Measurements from ENCODE around the gene HDAC4. TPM values are rescaled to one million over a fixed set of nuclear protein-coding genes. Genes with fewer than 3 reads are reported as not detected.

HDAC4 gene
- total RNA-seq, 1 donor from 2014 or later: 29.4 TPM

DNA sequence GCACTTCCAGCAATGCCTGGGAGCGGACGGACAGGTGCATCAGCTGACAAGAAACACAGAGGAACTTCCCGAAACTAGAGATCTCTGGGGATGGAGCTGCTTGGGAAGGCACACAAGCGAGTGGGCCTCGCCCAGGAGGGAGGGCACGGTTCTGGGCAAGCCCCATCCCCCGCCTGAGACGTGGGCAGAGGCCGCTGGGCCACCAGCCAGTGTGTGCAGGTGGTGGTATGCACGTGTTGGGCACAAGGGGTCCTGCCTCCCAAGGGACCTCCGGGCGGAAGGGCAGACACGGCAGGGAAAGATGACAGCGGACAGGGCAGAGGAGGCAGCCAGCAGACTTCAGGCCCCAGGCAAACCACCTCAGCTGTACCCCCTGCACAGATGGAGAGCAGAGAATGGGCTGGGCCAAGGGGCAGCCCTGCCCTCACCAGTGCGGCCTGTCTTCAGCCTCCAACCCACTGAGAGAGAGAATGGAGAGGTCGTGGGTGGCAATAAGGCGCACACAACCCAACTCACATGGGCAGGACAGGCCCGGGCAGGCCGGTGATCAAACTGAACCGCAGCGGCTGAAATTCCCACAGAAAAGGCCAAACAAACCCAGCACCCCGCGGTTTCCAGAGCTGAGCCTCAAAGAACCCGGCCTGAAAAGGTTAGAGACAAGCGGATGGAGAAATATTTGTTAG lies 51.2 kb downstream of the HDAC4 start:
- DNase-seq (ENCODE audit: low read depth): no peak

- DNase-seq (ENCODE audit: low read depth): peak; percentile 40
Measured at GRCh38 chr2:239348563-239349452, 52.0 kb downstream of the HDAC4 start.

- no peak for DNase-seq (ENCODE audit: low read depth)
Measured at GRCh38 chr2:239346676-239347075, 54.1 kb downstream of the HDAC4 start.

- no peak for DNase-seq (ENCODE audit: low read depth)
Measured at GRCh38 chr2:239345251-239345650, 55.6 kb downstream of the HDAC4 start.

GRCh38 chr2:239344857-239345216 lies 56.0 kb downstream of the HDAC4 start:
- DNase-seq (ENCODE audit: low read depth): no peak

DNA sequence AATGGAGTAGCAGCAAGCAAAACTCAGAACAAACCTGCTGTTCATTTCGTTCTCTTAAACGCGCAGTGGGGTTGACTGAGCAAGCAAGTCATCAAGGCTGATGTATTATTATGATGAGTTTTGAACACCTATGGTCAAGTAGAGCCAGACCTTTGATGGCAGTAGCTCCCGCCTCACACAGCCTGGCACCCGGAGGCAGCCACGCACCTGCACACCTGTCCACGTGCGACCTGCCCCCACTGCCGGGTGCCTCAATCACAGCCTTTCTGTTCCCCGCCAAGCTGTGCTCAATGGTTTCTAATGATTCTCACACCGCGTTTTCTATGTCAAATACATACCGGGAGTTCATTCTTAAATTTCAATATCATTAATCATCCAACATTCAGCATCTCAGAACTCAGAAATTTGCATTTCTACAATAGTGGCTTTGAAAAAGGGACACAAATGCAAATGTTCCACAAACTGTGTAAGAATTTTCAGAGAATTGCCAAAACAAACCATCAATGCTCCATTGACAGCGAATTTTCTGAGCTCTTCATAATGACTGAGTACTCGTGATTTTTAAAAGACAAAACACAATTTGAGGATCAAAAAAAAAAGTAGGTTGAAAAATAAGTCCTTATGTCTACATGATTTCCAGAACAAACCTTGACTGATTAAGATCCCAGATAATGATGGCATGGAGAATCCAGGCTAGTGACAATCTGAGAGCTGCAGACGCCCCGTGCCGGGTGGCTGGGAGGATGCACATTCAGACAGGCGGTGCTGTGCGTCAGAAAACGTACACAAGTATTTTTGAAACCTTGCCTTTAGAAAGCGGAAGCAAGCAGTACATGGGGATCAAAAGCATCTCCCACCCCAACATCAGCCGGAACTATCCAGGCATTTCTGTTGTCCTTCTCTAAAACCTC lies 56.6 kb downstream of the HDAC4 start:
- DNase-seq (ENCODE audit: low read depth): no peak

GRCh38 chr2:239343460-239343859 lies 57.4 kb downstream of the HDAC4 start:
- no peak for DNase-seq (ENCODE audit: low read depth)

DNA sequence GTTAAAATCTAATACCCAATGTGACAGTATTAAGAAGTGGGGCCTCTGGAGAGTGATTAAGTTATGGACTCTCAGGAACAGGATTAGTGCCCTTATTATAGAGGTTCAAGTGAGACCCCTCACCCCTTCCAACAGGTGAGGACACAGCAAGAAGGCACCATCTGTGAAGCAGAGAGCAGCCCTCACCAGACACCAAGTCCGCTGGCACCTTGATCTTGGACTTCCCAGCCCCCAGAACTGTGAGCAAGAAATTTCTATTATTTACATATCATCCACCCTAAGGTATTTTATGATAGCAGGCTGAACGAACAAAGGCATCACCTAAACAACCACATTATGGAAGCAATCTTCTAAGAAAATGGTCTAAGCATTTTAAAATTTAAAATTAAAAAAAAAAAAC lies 59.0 kb downstream of the HDAC4 start:
- no peak for DNase-seq (ENCODE audit: low read depth)

- no peak for DNase-seq (ENCODE audit: low read depth)
Measured at GRCh38 chr2:239341146-239341732, 59.6 kb downstream of the HDAC4 start.

- no peak for DNase-seq (ENCODE audit: low read depth)
Measured at GRCh38 chr2:239339726-239340601, 60.9 kb downstream of the HDAC4 start.

DNA sequence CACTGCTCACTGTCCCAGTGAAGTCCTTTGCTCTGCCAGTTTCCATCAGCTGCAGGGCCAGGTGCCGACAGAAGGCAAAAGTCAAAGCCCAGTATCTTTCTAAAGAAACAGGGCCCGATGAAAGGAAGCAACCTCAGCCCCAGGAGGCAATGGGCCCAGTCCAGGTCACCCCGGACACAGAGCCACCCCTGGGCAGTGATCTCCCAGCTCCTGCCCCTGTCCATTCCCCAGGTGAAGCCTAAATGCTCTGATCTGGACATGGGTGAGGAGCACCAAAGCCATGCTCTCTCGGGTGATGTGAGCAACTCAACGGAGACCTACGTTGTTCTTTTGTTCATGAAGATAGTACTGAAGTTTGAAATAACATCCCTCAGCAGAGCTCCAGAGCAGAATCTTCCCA lies 61.6 kb downstream of the HDAC4 start:
- no peak for DNase-seq (ENCODE audit: low read depth)

GRCh38 chr2:239337877-239338484 lies 62.8 kb downstream of the HDAC4 start:
- DNase-seq (ENCODE audit: low read depth): no peak

GRCh38 chr2:239337122-239337876 lies 63.5 kb downstream of the HDAC4 start:
- DNase-seq (ENCODE audit: low read depth): no peak

DNA sequence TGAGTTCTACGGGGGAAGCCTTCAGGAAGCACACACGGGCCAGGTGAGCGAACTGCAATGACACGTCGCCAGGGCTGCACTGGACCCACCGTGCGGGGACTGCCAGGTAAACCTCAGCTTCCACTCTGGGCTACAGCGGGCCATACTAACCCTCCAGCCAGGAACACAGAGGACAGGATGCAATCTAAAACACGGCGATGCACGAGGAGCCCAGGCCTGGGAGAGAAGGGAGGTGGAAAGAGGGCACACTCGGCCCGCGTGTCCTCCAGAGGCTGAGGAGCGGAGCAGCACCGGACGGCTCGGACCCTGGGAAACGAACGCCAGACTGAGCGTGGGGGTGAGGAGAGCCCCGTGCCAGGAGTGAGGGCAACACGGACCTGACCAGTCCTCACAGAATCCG lies 69.3 kb downstream of the HDAC4 start:
- no peak for DNase-seq (ENCODE audit: low read depth)

- no peak for DNase-seq (ENCODE audit: low read depth)
Measured at GRCh38 chr2:239330836-239331235, 70.0 kb downstream of the HDAC4 start.

- no peak for DNase-seq (ENCODE audit: low read depth)
Measured at GRCh38 chr2:239329972-239330572, 70.7 kb downstream of the HDAC4 start.

- DNase-seq (ENCODE audit: low read depth): no peak
Measured at GRCh38 chr2:239329284-239329971, 71.4 kb downstream of the HDAC4 start.

GRCh38 chr2:239328351-239329191 lies 72.2 kb downstream of the HDAC4 start:
- peak; percentile 68 for DNase-seq (ENCODE audit: low read depth)
